Activated T-helper 1 cell treated with anti-CD3 and anti-CD28 coated beads, Interleukin-12 subunit alpha, Interleukin-12 subunit beta, Interleukin-2, Interleukin-4 antibody, amounts not matched to agents 30 ng/mL and 10 ng/mL and 1 ng/mL, durations not matched to agents 14 hours and 24 hours and 36 hours (primary cell): ENCODE results near the gene SGCD. TPM values are rescaled to one million over a fixed set of nuclear protein-coding genes. Genes with fewer than 3 reads are reported as not detected.

Experiments
- DNase-seq: peaks from one replicate; pipeline ENCODE4 v3.0.0; 2021; ENCODE audit warnings: low spot score
- H3K27ac Mint-ChIP-seq: one replicate; pipeline ENCODE4 v1.8.0; 2021; ENCODE audit warnings: mild to moderate bottlenecking, mixed read lengths
- H3K27me3 Mint-ChIP-seq: one replicate; pipeline ENCODE4 v1.8.0; 2022; ENCODE audit warnings: mild to moderate bottlenecking, moderate library complexity, mixed read lengths; ENCODE audit not compliant: insufficient read depth
- H3K36me3 Mint-ChIP-seq: one replicate; pipeline ENCODE4 v1.8.0; 2021; ENCODE audit warnings: low read depth, mixed read lengths
- H3K4me1 Mint-ChIP-seq: one replicate; pipeline ENCODE4 v1.8.0; 2021; ENCODE audit warnings: low read depth, mixed read lengths
- H3K4me3 Mint-ChIP-seq: one replicate; pipeline ENCODE4 v1.8.0; 2021; ENCODE audit warnings: mild to moderate bottlenecking, moderate library complexity, mixed read lengths
- H3K9me3 Mint-ChIP-seq: one replicate; pipeline ENCODE4 v1.8.0; 2021; ENCODE audit warnings: mixed read lengths
- intact Hi-C: fragments of 100-400 bp; cut with micrococcal nuclease; formaldehyde crosslinking; loops from one replicate; pipeline ENCODE4 v1.15.1; 2024
- total RNA-seq: library from RNA; stranded (reverse); gene quantifications from 2 replicates; pipeline ENCODE4 v1.2.3, GENCODE V29; 2022

SGCD gene
- total RNA-seq, 1 donor from 2014 or later = not detected

GRCh38 chr5:156395306-156395675 is 68.3 kb downstream of the SGCD start:
- DNase-seq = no peak
- H3K27me3 Mint-ChIP-seq = peaks cover 10% of the 10 kb centered on the region
- no peak overlapping the region for H3K4me3 Mint-ChIP-seq
- no peaks in the 10 kb centered on the region for H3K9me3 Mint-ChIP-seq
- intact Hi-C loops = no loop called here
- no peaks in the 10 kb centered on the region for H3K36me3 Mint-ChIP-seq
- no peak overlapping the region for H3K27ac Mint-ChIP-seq
- H3K4me1 Mint-ChIP-seq = no peaks in the 10 kb centered on the region

GRCh38 chr5:156396063-156396829 is 69.3 kb downstream of the SGCD start:
- intact Hi-C loops = no loop called here
- no peak overlapping the region for H3K27ac Mint-ChIP-seq
- peaks cover 10% of the 10 kb centered on the region for H3K27me3 Mint-ChIP-seq
- no peaks in the 10 kb centered on the region for H3K9me3 Mint-ChIP-seq
- no peak overlapping the region for H3K4me3 Mint-ChIP-seq
- no peaks in the 10 kb centered on the region for H3K4me1 Mint-ChIP-seq
- no peak for DNase-seq
- no peaks in the 10 kb centered on the region for H3K36me3 Mint-ChIP-seq

GRCh38 chr5:156396830-156397081 is 69.8 kb downstream of the SGCD start:
- DNase-seq = no peak
- H3K9me3 Mint-ChIP-seq = no peaks in the 10 kb centered on the region
- H3K27ac Mint-ChIP-seq = no peak overlapping the region
- intact Hi-C loops = no loop called here
- peaks cover 10% of the 10 kb centered on the region for H3K27me3 Mint-ChIP-seq
- H3K4me1 Mint-ChIP-seq = peaks cover 3% of the 10 kb centered on the region
- no peak overlapping the region for H3K4me3 Mint-ChIP-seq
- no peaks in the 10 kb centered on the region for H3K36me3 Mint-ChIP-seq

- intact Hi-C loops = no loop called here
- no peak overlapping the region for H3K4me3 Mint-ChIP-seq
- H3K27me3 Mint-ChIP-seq = peaks cover 6% of the 10 kb centered on the region
- H3K27ac Mint-ChIP-seq = no peak overlapping the region
- DNase-seq = no peak
- peaks cover 18% of the 10 kb centered on the region for H3K4me1 Mint-ChIP-seq
- H3K9me3 Mint-ChIP-seq = no peaks in the 10 kb centered on the region
- H3K36me3 Mint-ChIP-seq = no peaks in the 10 kb centered on the region
Measured at GRCh38 chr5:156399323-156399722, 72.4 kb downstream of the SGCD start.

GRCh38 chr5:156400231-156400986 is 73.4 kb downstream of the SGCD start:
- Mint-ChIP-seq H3K27me3 (peaks cover 6% of the 10 kb centered on the region), H3K36me3 (no peaks in the 10 kb centered on the region), H3K27ac (no peak overlapping the region), H3K4me1 (peaks cover 18% of the 10 kb centered on the region), H3K9me3 (no peaks in the 10 kb centered on the region), H3K4me3 (no peak overlapping the region)
- DNase-seq = no peak
- intact Hi-C loops = loop anchor here (5.0 kb wide), 2 partner anchors 522 to 822 kb away; no protein-coding TSS in a partner anchor

GRCh38 chr5:156401804-156402203 is 74.8 kb downstream of the SGCD start:
- peaks cover 8% of the 10 kb centered on the region for H3K27me3 Mint-ChIP-seq
- DNase-seq = no peak
- H3K9me3 Mint-ChIP-seq = no peaks in the 10 kb centered on the region
- H3K4me3 Mint-ChIP-seq = peak overlapping the region; percentile 53
- peaks cover 18% of the 10 kb centered on the region for H3K4me1 Mint-ChIP-seq
- intact Hi-C loops = loop anchor here (1.0 to 5.0 kb wide), 7 partner anchors 21 to 820 kb away; partner anchors contain the start of gene HAVCR2
- peak overlapping the region; percentile 79 for H3K27ac Mint-ChIP-seq
- peaks cover 3% of the 10 kb centered on the region for H3K36me3 Mint-ChIP-seq

GRCh38 chr5:156402387-156402921 is 75.5 kb downstream of the SGCD start:
- intact Hi-C loops = loop anchor here (1.0 to 5.0 kb wide), 7 partner anchors 20 to 820 kb away; partner anchors contain the start of gene HAVCR2
- Mint-ChIP-seq H3K4me1 (peaks cover 18% of the 10 kb centered on the region), H3K9me3 (peaks cover 2% of the 10 kb centered on the region), H3K27me3 (peaks cover 7% of the 10 kb centered on the region), H3K36me3 (peaks cover 3% of the 10 kb centered on the region), H3K27ac (peak overlapping the region; percentile 79), H3K4me3 (peak overlapping the region; percentile 53)
- peak; percentile 59 for DNase-seq

- Mint-ChIP-seq H3K27ac (no peak overlapping the region), H3K36me3 (peaks cover 3% of the 10 kb centered on the region), H3K4me1 (peaks cover 18% of the 10 kb centered on the region), H3K9me3 (peaks cover 5% of the 10 kb centered on the region), H3K4me3 (no peak overlapping the region), H3K27me3 (peaks cover 4% of the 10 kb centered on the region)
- DNase-seq = no peak
- intact Hi-C loops = no loop called here
Measured at GRCh38 chr5:156405988-156406387, 79.0 kb downstream of the SGCD start.

- peaks cover 4% of the 10 kb centered on the region for H3K27me3 Mint-ChIP-seq
- H3K9me3 Mint-ChIP-seq = peaks cover 5% of the 10 kb centered on the region
- DNase-seq = no peak
- intact Hi-C loops = no loop called here
- peaks cover 3% of the 10 kb centered on the region for H3K36me3 Mint-ChIP-seq
- H3K27ac Mint-ChIP-seq = no peak overlapping the region
- no peak overlapping the region for H3K4me3 Mint-ChIP-seq
- peaks cover 10% of the 10 kb centered on the region for H3K4me1 Mint-ChIP-seq
Measured at GRCh38 chr5:156407251-156407650, 80.3 kb downstream of the SGCD start.

GRCh38 chr5:156409834-156410233 is 82.9 kb downstream of the SGCD start:
- no peak for DNase-seq
- H3K9me3 Mint-ChIP-seq = peaks cover 5% of the 10 kb centered on the region
- H3K27ac Mint-ChIP-seq = no peak overlapping the region
- H3K36me3 Mint-ChIP-seq = peaks cover 3% of the 10 kb centered on the region
- intact Hi-C loops = no loop called here
- H3K27me3 Mint-ChIP-seq = peaks cover 9% of the 10 kb centered on the region
- H3K4me3 Mint-ChIP-seq = no peak overlapping the region
- no peaks in the 10 kb centered on the region for H3K4me1 Mint-ChIP-seq

GRCh38 chr5:156411185-156411613 is 84.2 kb downstream of the SGCD start:
- H3K27me3 Mint-ChIP-seq = peaks cover 8% of the 10 kb centered on the region
- no peak for DNase-seq
- peaks cover 3% of the 10 kb centered on the region for H3K36me3 Mint-ChIP-seq
- no peaks in the 10 kb centered on the region for H3K4me1 Mint-ChIP-seq
- no peak overlapping the region for H3K4me3 Mint-ChIP-seq
- intact Hi-C loops = no loop called here
- H3K27ac Mint-ChIP-seq = no peak overlapping the region
- H3K9me3 Mint-ChIP-seq = peaks cover 5% of the 10 kb centered on the region

- H3K27me3 Mint-ChIP-seq = peaks cover 12% of the 10 kb centered on the region
- intact Hi-C loops = no loop called here
- H3K36me3 Mint-ChIP-seq = no peaks in the 10 kb centered on the region
- H3K27ac Mint-ChIP-seq = no peak overlapping the region
- H3K9me3 Mint-ChIP-seq = peaks cover 5% of the 10 kb centered on the region
- H3K4me1 Mint-ChIP-seq = no peaks in the 10 kb centered on the region
- DNase-seq = no peak
- H3K4me3 Mint-ChIP-seq = no peak overlapping the region
Measured at GRCh38 chr5:156411957-156412356, 85.0 kb downstream of the SGCD start.

GRCh38 chr5:156414391-156414790 is 87.4 kb downstream of the SGCD start:
- no peaks in the 10 kb centered on the region for H3K36me3 Mint-ChIP-seq
- no peak overlapping the region for H3K27ac Mint-ChIP-seq
- intact Hi-C loops = no loop called here
- no peaks in the 10 kb centered on the region for H3K4me1 Mint-ChIP-seq
- no peaks in the 10 kb centered on the region for H3K9me3 Mint-ChIP-seq
- H3K27me3 Mint-ChIP-seq = peaks cover 17% of the 10 kb centered on the region
- H3K4me3 Mint-ChIP-seq = no peak overlapping the region
- DNase-seq = no peak
